Measurements from ENCODE around the gene ZFYVE26. TPM values are rescaled to one million over a fixed set of nuclear protein-coding genes. Genes with fewer than 3 reads are reported as not detected.

The ZFYVE26 gene
- total and polyA plus RNA-seq, 2 of the 8 experiments (the other 6 are each of a cell fraction or from before 2014, with no cell fraction given), result 13.0 to 23.3 TPM

GRCh38 chr14:67817750-67818438 is 1.5 kb upstream of the ZFYVE26 start:
- H3K4me3 ChIP-seq (ENCODE audit: extremely low read depth in 1 of 4, insufficient read depth in 2 of 4, low read depth in 3 of 4, low read length in 4 of 4), result no peak overlapping the region
- H3K4ac ChIP-seq (replicated peaks; ENCODE audit: insufficient read length, low read depth, low read length), result no peak overlapping the region
- no peak overlapping the region for H4K8ac ChIP-seq (ENCODE audit: extremely low read depth, insufficient read depth, low read length)
- no peak overlapping the region for H2BK20ac ChIP-seq (ENCODE audit: low read length)
- H2BK120ac ChIP-seq (replicated peaks; ENCODE audit: low read depth, low read length), result no peak overlapping the region
- WGBS, 2 experiments (ENCODE audit: extremely low coverage in 1 of 2, insufficient coverage in 1 of 2, insufficient read length in 1 of 2, insufficient replicate concordance in 2 of 2, low coverage in 1 of 2, low lambda C conversion rate in 2 of 2, missing lambda C conversion rate in 1 of 2), result 91% methylated on average over 14 of the region's 14 CpGs; no CpG with 5 or more reads in 1 of the 2 experiments
- FAIRE-seq (no peak), DNase-seq (ENCODE audit: low read depth in 1 of 2, low spot score in 2 of 2) (no peak)
- H3K9me3 ChIP-seq (ENCODE audit: insufficient read depth in 2 of 2, low read depth in 1 of 2, low read length in 1 of 2), result no peaks in the 10 kb centered on the region
- peaks cover 0 to 15% (median 3%) of the 10 kb centered on the region in 4 experiments; a peak in 6 of 7 replicates for H3K4me1 ChIP-seq (replicated peaks in 1 of 4; ENCODE audit: control insufficient read depth in 3 of 4, insufficient read depth in 4 of 4, low read length in 3 of 4)
- ChIA-PET POLR2A (ENCODE audit: partially characterized antibody) (no interaction called here), CTCF (ENCODE audit: partially characterized antibody) (interaction anchor here (0.8 kb wide), 1 partner anchor 325 kb away, joined by 3 read pairs; no protein-coding TSS in a partner anchor)
- no peak overlapping the region for H2BK12ac ChIP-seq (ENCODE audit: low read depth, low read length)
- H3K36me3 ChIP-seq (ENCODE audit: control insufficient read depth in 2 of 4, insufficient read depth in 4 of 4, low read length in 3 of 4), result peaks cover 0 to 11% (median 1%) of the 10 kb centered on the region in 4 experiments; a peak in 3 of 8 replicates
- no peak overlapping the region for H2BK5ac ChIP-seq (ENCODE audit: low read depth, low read length)
- no peak overlapping the region for H3K9ac ChIP-seq (replicated peaks in 1 of 4; ENCODE audit: extremely low read depth in 1 of 4, low read depth in 3 of 4, low read length in 3 of 4)
- TF ChIP-seq EZH2 (IDR thresholded peaks at IDR 0.05; ENCODE audit: low read depth, low read length, severe bottlenecking) (no peak), CBX5 (IDR thresholded peaks at IDR 0.05; ENCODE audit: low read depth, low read length) (no peak), SIRT6 (IDR thresholded peaks at IDR 0.05; ENCODE audit: low read length) (no peak), EGR1 (IDR thresholded peaks at IDR 0.05; ENCODE audit: borderline replicate concordance, low read depth, low read length) (no peak), GABPA (IDR thresholded peaks at IDR 0.05; ENCODE audit: borderline replicate concordance, insufficient read depth, low read length) (no peak), KDM5A (IDR thresholded peaks at IDR 0.05; ENCODE audit: low read length) (no peak), MAX (IDR thresholded peaks at IDR 0.05) (no peak)
- no peak overlapping the region for H4K5ac ChIP-seq (ENCODE audit: insufficient read length, low read depth, low read length)
- H3K56ac ChIP-seq (replicated peaks; ENCODE audit: insufficient read length, low read depth, low read length), result no peak overlapping the region
- no peak overlapping the region for H3K23ac ChIP-seq (ENCODE audit: insufficient read length)
- H3K79me2 ChIP-seq (ENCODE audit: control insufficient read depth in 1 of 2, insufficient read depth in 2 of 2, low read length in 2 of 2), result peaks cover 0 to 26% of the 10 kb centered on the region in 2 experiments; a peak in 3 of 4 replicates
- H3K23me2 ChIP-seq (ENCODE audit: low read depth, low read length), result peaks cover 7% of the 10 kb centered on the region; the same call in 1 of the 2 replicates
- peak overlapping the region in 1 of 2 experiments; percentile 96; a peak in 1 of 4 replicates for H3K4me2 ChIP-seq (ENCODE audit: insufficient read depth in 1 of 2, low read depth in 2 of 2, low read length in 2 of 2)
- no peaks in the 10 kb centered on the region for H3K79me1 ChIP-seq (ENCODE audit: low read depth, low read length)
- no peak overlapping the region for H2AFZ ChIP-seq (ENCODE audit: low read length)
- no peak overlapping the region for H2AK5ac ChIP-seq (ENCODE audit: low read depth, low read length)
- H4K91ac ChIP-seq (replicated peaks; ENCODE audit: insufficient read length, low read length), result no peak overlapping the region
- H3K18ac ChIP-seq (ENCODE audit: extremely low read depth, low read length), result no peak overlapping the region
- no peak overlapping the region for H3K27ac ChIP-seq (ENCODE audit: low read depth, low read length)
- no peaks in the 10 kb centered on the region for H3K27me3 ChIP-seq (replicated peaks in 1 of 4; ENCODE audit: control insufficient read depth in 3 of 4, extremely low read depth in 1 of 4, insufficient read depth in 3 of 4, low read length in 3 of 4)
- H2BK15ac ChIP-seq (ENCODE audit: low read length), result no peak overlapping the region
- no peaks in the 10 kb centered on the region for H4K20me1 ChIP-seq (replicated peaks in 1 of 2; ENCODE audit: control insufficient read depth in 1 of 2, insufficient read depth in 2 of 2, low read length in 2 of 2)
- no peak overlapping the region for H3K14ac ChIP-seq (ENCODE audit: insufficient read length)

Data from H1 (cell line).